Right atrium auricular region (tissue), 2 donors: ENCODE data around the gene KRTAP1-1. TPM values are rescaled to one million over a fixed set of nuclear protein-coding genes. Genes with fewer than 3 reads are reported as not detected.
"Not testable (repeated sequence)": the region's sequence is repeated elsewhere in the genome, so short reads cannot be mapped to it uniquely, and the experiment has no call there.

Experiments
- DNase-seq: peaks from one replicate; pipeline ENCODE4 v3.0.0-alpha.2; 2019; ENCODE audit warnings: low spot score
- H3K27ac ChIP-seq, 2 donors: fragments of 200-600 bp; sonication (generic); 1 replicate in 1 of 2; 2 replicates in 1 of 2; pipeline ENCODE4 v1.5.1; 2016 to 2019
- H3K27me3 ChIP-seq, 2 donors: fragments of 200-600 bp; sonication (generic); one replicate each; pipeline versions ENCODE4 v1.5.1 to v1.6.0; 2017 to 2019
- H3K36me3 ChIP-seq: fragments of 200-600 bp; sonication (generic); one replicate; pipeline ENCODE4 v1.5.1; 2016
- H3K4me1 ChIP-seq, 2 donors: fragments of 200-600 bp; sonication (generic); one replicate each; pipeline versions ENCODE4 v1.5.1 to v1.6.0; 2017 to 2019
- H3K4me3 ChIP-seq, 2 donors: fragments of 200-600 bp; sonication (generic); 1 replicate in 1 of 2; 2 replicates in 1 of 2; pipeline ENCODE4 v1.5.1; 2017 to 2019; ENCODE audit warnings: mild to moderate bottlenecking in 1 of 2, moderate library complexity in 1 of 2
- H3K9me3 ChIP-seq, 2 donors: fragments of 200-600 bp; sonication (generic); one replicate each; pipeline ENCODE4 v1.5.1; 2019
- total RNA-seq, 2 donors: library from RNA; depleted of rRNA; stranded (reverse); fragments of >200 nt; gene quantifications; one replicate each; pipeline ENCODE4 v1.1.0, GENCODE V29; 2016
- TF ChIP-seq, protein P1 (sequence below), 2 donors: fragments of 200-600 bp; sonication (generic); IDR thresholded peaks; one replicate each; pipeline ENCODE4 v1.5.1; 2019; ENCODE audit warnings: antibody characterized with exemption in 2 of 2

Gene KRTAP1-1
- total RNA-seq, 2 donors from 2014 or later = not detected

DNA sequence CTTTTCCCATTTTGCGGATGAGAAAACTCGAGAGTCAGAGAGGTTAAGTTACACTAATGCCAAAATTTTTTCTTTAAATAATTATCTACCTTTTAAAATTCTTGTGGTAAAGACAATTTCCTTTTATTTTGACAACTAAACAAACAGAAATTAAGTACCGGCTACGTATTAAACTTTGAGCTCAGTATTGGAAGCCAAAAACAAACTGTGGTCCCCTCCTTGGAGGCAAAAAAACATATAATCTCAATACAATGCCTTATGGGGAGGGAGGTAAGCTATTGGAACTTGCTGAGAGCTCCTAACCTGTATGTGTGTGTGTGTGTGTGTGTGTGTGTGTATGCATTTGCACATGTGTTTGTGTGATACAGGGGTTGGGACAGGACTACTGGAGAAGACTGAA is 22.2 kb upstream of the KRTAP1-1 start:
- DNase-seq = no peak
- Histone ChIP-seq H3K9me3 (no peaks in the 10 kb centered on the region), H3K27ac (no peak overlapping the region), H3K36me3 (no peaks in the 10 kb centered on the region), H3K27me3 (no peaks in the 10 kb centered on the region), H3K4me3 (no peak overlapping the region), H3K4me1 (no peaks in the 10 kb centered on the region)
- TF ChIP-seq, protein P1, sequence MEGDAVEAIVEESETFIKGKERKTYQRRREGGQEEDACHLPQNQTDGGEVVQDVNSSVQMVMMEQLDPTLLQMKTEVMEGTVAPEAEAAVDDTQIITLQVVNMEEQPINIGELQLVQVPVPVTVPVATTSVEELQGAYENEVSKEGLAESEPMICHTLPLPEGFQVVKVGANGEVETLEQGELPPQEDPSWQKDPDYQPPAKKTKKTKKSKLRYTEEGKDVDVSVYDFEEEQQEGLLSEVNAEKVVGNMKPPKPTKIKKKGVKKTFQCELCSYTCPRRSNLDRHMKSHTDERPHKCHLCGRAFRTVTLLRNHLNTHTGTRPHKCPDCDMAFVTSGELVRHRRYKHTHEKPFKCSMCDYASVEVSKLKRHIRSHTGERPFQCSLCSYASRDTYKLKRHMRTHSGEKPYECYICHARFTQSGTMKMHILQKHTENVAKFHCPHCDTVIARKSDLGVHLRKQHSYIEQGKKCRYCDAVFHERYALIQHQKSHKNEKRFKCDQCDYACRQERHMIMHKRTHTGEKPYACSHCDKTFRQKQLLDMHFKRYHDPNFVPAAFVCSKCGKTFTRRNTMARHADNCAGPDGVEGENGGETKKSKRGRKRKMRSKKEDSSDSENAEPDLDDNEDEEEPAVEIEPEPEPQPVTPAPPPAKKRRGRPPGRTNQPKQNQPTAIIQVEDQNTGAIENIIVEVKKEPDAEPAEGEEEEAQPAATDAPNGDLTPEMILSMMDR (IDR thresholded peaks at IDR 0.05) = no peak

DNA sequence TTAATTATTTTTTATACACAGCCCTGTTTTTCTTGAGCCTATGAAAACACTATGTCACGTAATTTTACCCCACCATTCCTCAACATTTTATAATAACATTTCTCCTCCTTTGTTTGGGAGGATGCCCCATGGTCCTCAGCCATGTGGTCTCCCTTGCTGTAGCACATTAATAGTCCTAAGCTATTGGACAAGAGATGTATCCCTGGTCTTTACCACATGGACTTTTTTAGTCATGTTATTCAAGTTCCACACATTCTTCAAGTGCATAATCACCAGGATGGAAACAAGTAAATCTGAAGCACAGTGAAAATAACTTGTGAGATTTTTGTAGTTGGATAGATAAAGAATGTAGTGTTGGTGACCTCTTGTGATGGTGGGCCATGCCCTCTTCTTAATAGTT is 20.7 kb upstream of the KRTAP1-1 start:
- no peaks in the 10 kb centered on the region for H3K4me1 ChIP-seq
- TF ChIP-seq, protein P1 (IDR thresholded peaks at IDR 0.05) = no peak
- peaks cover 0 to 8% of the 10 kb centered on the region in 2 donors for H3K9me3 ChIP-seq
- no peak overlapping the region for H3K27ac ChIP-seq
- no peaks in the 10 kb centered on the region for H3K36me3 ChIP-seq
- DNase-seq = no peak
- no peaks in the 10 kb centered on the region for H3K27me3 ChIP-seq
- no peak overlapping the region for H3K4me3 ChIP-seq

GRCh38 chr17:41060052-41060604 is 18.9 kb upstream of the KRTAP1-1 start, which contains the start of gene KRTAP2-3:
KRTAP2-3 (minus strand) TSS chr17:41060114; CDS start chr17:41060050, 64 bp downstream.
- TF ChIP-seq, protein P1 (IDR thresholded peaks at IDR 0.05) = no peak
- peaks cover 0 to 8% of the 10 kb centered on the region in 2 donors for H3K9me3 ChIP-seq
- H3K27ac ChIP-seq = no peak within 1 kb of the TSS
- no peak for DNase-seq
- no peak within 1 kb of the TSS for H3K4me3 ChIP-seq
- no peaks in the 10 kb centered on the region for H3K4me1 ChIP-seq
- no peaks in the 10 kb centered on the region for H3K27me3 ChIP-seq
- no peaks in the 10 kb centered on the region for H3K36me3 ChIP-seq

- DNase-seq, H3K27ac ChIP-seq, H3K4me1 ChIP-seq, H3K9me3 ChIP-seq, H3K4me3 ChIP-seq, H3K27me3 ChIP-seq, H3K36me3 ChIP-seq: not testable (repeated sequence)
Observed at GRCh38 chr17:41059276-41060051, 18.2 kb upstream of the KRTAP1-1 start.

- Histone ChIP-seq H3K4me1 (no peaks in the 10 kb centered on the region), H3K27me3 (no peaks in the 10 kb centered on the region), H3K9me3 (peaks cover 0 to 9% of the 10 kb centered on the region in 2 donors), H3K4me3 (no peak overlapping the region), H3K27ac (no peak overlapping the region), H3K36me3 (no peaks in the 10 kb centered on the region)
- TF ChIP-seq, protein P1 (IDR thresholded peaks at IDR 0.05) = no peak
- no peak for DNase-seq
Observed at GRCh38 chr17:41058741-41059140, 17.5 kb upstream of the KRTAP1-1 start.

DNA sequence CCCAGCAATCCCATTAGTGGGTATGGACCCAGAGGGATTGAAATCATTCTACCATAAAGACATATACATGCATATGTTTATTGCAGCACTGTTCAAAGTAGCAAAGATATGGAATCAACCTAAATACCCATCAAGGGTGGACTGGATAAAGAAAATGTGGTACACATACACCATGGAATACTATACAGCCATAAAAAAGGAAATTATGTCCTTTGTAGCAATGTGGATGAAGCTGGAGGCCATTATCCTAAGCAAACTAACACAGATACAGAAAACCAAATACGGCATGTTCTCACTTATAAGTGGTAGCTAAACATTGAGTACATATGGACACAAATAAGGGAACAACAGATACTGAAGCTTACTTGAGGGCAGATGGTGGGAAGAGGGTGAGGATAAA is 16.3 kb upstream of the KRTAP1-1 start:
- peaks cover 0 to 16% of the 10 kb centered on the region in 2 donors for H3K9me3 ChIP-seq
- H3K36me3 ChIP-seq = no peaks in the 10 kb centered on the region
- no peak for DNase-seq
- H3K27ac ChIP-seq = no peak overlapping the region
- H3K4me3 ChIP-seq = no peak overlapping the region
- no peaks in the 10 kb centered on the region for H3K27me3 ChIP-seq
- no peaks in the 10 kb centered on the region for H3K4me1 ChIP-seq
- TF ChIP-seq, protein P1 (IDR thresholded peaks at IDR 0.05) = no peak

GRCh38 chr17:41055130-41055529 is 13.9 kb upstream of the KRTAP1-1 start, which contains the start of gene KRTAP2-2:
KRTAP2-2 (minus strand) TSS chr17:41055230; CDS start chr17:41055211, 19 bp downstream.
- H3K36me3 ChIP-seq, DNase-seq, H3K4me3 ChIP-seq, H3K27ac ChIP-seq, H3K4me1 ChIP-seq, H3K27me3 ChIP-seq: not testable (repeated sequence)
- peaks cover 0 to 16% of the 10 kb centered on the region in 2 donors for H3K9me3 ChIP-seq

DNA sequence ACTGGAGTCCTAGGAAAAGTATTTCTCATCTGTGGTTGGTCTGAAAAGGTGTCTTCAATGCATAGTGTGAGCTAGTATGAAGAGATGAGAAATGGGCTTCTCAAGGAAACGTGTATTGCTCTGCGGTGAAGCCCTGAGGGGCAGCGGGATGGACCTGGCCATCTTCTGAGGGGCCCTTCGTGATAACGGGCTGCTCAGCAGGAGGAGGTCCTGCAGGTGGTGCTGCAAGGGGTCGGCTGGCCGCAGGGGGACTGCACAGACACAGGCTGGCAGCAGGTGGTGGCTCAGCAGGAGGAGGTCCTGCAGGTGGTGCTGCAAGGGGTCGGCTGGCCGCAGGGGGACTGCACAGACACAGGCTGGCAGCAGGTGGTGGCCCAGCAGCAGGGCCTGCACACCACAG is 13.3 kb upstream of the KRTAP1-1 start:
- not testable (repeated sequence) for H3K36me3 ChIP-seq, H3K27me3 ChIP-seq, H3K4me3 ChIP-seq, H3K4me1 ChIP-seq, H3K27ac ChIP-seq, DNase-seq
- peaks cover 0 to 16% of the 10 kb centered on the region in 2 donors for H3K9me3 ChIP-seq
